ENCODE measurements around the gene CYP27B1. TPM values are rescaled to one million over a fixed set of nuclear protein-coding genes. Genes with fewer than 3 reads are reported as not detected.
A peak's percentile ranks its signal among the peaks of the same experiment; 100 is the strongest.

CYP27B1 gene
- total RNA-seq, 1 experiment from 2014 or later, result 11.6 TPM

DNA sequence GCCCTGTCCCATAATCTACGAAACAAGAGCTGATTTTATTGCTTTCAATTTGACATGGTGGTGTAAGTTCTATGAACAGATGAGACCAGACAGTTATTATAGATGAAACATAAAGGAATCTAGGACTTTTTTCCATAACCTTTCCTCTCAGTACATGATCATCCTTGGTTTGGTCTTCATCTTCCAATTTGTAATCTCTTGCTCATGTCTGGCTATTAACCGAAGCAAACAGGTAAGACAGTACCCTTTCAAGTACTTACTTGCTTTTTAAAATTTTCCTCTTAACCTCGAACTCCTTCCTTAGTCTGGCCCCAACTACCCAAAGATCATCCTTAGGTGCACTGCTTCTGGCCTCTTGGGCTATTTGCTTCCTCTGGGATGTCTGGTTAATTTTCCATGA, 20.9 kb downstream of the CYP27B1 start:
- RAD21 ChIA-PET (ENCODE audit: low non-redundant PET in 1 of 2, low total read pairs in 2 of 2, uncharacterized antibody in 2 of 2, unreplicated experiment in 2 of 2), result no interaction called here
- Histone ChIP-seq H3K9ac (ENCODE audit: low read length) (peak overlapping the region; percentile 90; the same call in 1 of the 2 replicates), H3K36me3 (ENCODE audit: control insufficient read depth in 1 of 2, insufficient read depth in 2 of 2, low read length in 2 of 2) (peaks cover 18 to 27% of the 10 kb centered on the region in 2 experiments; a peak in 3 of 4 replicates), H3K4me3 (replicated peaks in 1 of 2; ENCODE audit: low read depth in 1 of 2, low read length in 2 of 2) (peak overlapping the region; percentile 69 to 76), H3K4me2 (ENCODE audit: low read length) (peak overlapping the region; percentile 91), H2AFZ (ENCODE audit: low read depth, low read length, poor library complexity, severe bottlenecking) (no peak overlapping the region), H3K27me3 (ENCODE audit: insufficient read depth, low read length) (no peaks in the 10 kb centered on the region), H4K20me1 (ENCODE audit: insufficient read depth) (no peaks in the 10 kb centered on the region), H3K27ac (ENCODE audit: low read depth, low read length) (peak overlapping the region; percentile 76; the same call in 1 of the 2 replicates), H3K79me2 (ENCODE audit: insufficient read depth, low read length) (peaks cover 21% of the 10 kb centered on the region), H3K9me3 (ENCODE audit: control insufficient read depth in 1 of 2, insufficient read depth in 1 of 2, low read depth in 1 of 2, low read length in 2 of 2) (no peaks in the 10 kb centered on the region), H3K9me2 (ENCODE audit: insufficient read depth) (no peaks in the 10 kb centered on the region), H3K4me1 (ENCODE audit: control insufficient read depth in 1 of 2, insufficient read depth in 2 of 2, low read length in 2 of 2) (peaks cover 10 to 40% of the 10 kb centered on the region in 2 experiments; a peak in 3 of 4 replicates)
- CTCF ChIA-PET, result no interaction called here
- POLR2A ChIA-PET, result no interaction called here
- TF ChIP-seq POLR2AphosphoS5 (IDR thresholded peaks at IDR 0.05; ENCODE audit: low read depth, low read length) (no peak), ELF1 (IDR thresholded peaks at IDR 0.05; ENCODE audit: borderline replicate concordance, low read depth) (no peak), CBX3 (IDR thresholded peaks at IDR 0.05; ENCODE audit: low read depth) (no peak), SIN3A (IDR thresholded peaks at IDR 0.05; ENCODE audit: low read depth) (no peak), POLR2A (IDR thresholded peaks at IDR 0.05; ENCODE audit: borderline replicate concordance, extremely low read depth, insufficient read depth, insufficient read length) (no peak), TCF7L2 (IDR thresholded peaks at IDR 0.05; ENCODE audit: borderline replicate concordance, extremely low read depth, insufficient read depth, insufficient read length) (no peak), CEBPB (IDR thresholded peaks at IDR 0.05; ENCODE audit: low read depth) (no peak), RAD21 (IDR thresholded peaks at IDR 0.05; ENCODE audit: low read depth) (no peak), SRF (IDR thresholded peaks at IDR 0.05; ENCODE audit: low read depth) (no peak)
- TF ChIP-seq, protein P1, sequence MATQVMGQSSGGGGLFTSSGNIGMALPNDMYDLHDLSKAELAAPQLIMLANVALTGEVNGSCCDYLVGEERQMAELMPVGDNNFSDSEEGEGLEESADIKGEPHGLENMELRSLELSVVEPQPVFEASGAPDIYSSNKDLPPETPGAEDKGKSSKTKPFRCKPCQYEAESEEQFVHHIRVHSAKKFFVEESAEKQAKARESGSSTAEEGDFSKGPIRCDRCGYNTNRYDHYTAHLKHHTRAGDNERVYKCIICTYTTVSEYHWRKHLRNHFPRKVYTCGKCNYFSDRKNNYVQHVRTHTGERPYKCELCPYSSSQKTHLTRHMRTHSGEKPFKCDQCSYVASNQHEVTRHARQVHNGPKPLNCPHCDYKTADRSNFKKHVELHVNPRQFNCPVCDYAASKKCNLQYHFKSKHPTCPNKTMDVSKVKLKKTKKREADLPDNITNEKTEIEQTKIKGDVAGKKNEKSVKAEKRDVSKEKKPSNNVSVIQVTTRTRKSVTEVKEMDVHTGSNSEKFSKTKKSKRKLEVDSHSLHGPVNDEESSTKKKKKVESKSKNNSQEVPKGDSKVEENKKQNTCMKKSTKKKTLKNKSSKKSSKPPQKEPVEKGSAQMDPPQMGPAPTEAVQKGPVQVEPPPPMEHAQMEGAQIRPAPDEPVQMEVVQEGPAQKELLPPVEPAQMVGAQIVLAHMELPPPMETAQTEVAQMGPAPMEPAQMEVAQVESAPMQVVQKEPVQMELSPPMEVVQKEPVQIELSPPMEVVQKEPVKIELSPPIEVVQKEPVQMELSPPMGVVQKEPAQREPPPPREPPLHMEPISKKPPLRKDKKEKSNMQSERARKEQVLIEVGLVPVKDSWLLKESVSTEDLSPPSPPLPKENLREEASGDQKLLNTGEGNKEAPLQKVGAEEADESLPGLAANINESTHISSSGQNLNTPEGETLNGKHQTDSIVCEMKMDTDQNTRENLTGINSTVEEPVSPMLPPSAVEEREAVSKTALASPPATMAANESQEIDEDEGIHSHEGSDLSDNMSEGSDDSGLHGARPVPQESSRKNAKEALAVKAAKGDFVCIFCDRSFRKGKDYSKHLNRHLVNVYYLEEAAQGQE (IDR thresholded peaks at IDR 0.05; ENCODE audit: low read depth), result no peak
- ATAC-seq (no peak), DNase-seq (ENCODE audit: low read depth, low spot score) (no peak)
- TSS peak; percentile 59 for BruUV-seq (replicated peaks)
- intact Hi-C loops (cut with micrococcal nuclease), result no loop called here

All from HCT116 (cell line).